HepG2 (cell line): ENCODE results near the gene CCBE1. TPM values are rescaled to one million over a fixed set of nuclear protein-coding genes. Genes with fewer than 3 reads are reported as not detected.

Source experiments
- ATAC-seq: fragments of 200-7000 bp; cut with Tn5 transposase; 3 replicates; pipeline ENCODE4 v1.9.1; 2020; ENCODE audit warnings: mild to moderate bottlenecking, moderate library complexity
- BruUV-seq: library from RNA; stranded (reverse); fragments of 400-500 nt; replicated peaks from 2 replicates; lab custom pipeline; 2021; lab: Mats Ljungman, UMichigan
- CTCF ChIA-PET: fragments of 300-600 bp; formaldehyde crosslinking; extraction: SDS; loops from one replicate; lab custom pipeline; 2021; ENCODE audit warnings: low total read pairs, inconsistent platforms, low intra/inter-chr PET ratio; lab: Yijun Ruan, JAX
- POLR2A ChIA-PET: fragments of 350-600 bp; sonication (Branson Sonifier 250); formaldehyde crosslinking; loops from one replicate; lab custom pipeline; 2020; ENCODE audit warnings: antibody characterized with exemption, inconsistent platforms; lab: Yijun Ruan, JAX
- DNase-seq: peaks from one replicate; pipeline ENCODE4 v3.0.0-alpha.2; 2015; ENCODE audit warnings: low spot score
- FAIRE-seq: peaks from 3 replicates; lab custom pipeline; 2011; peaks lifted over from hg19 to GRCh38; lab: Jason Lieb, UNC
- H2AFZ ChIP-seq: one replicate; pipeline ENCODE4 v1.6.1; 2011; ENCODE audit warnings: low read length, inconsistent platforms
- H3K27ac ChIP-seq: fragments of 300-600 bp; 3 replicates; pipeline ENCODE4 v1.8.0; 2011; ENCODE audit warnings: mixed run types, mild to moderate bottlenecking, mixed read lengths, low read length, inconsistent platforms; ENCODE audit not compliant: insufficient read depth; ENCODE audit errors: extremely low read length
- H3K27me3 ChIP-seq, 2 experiments: fragments of 200-600 bp in 1 of 2; 2 replicates in 1 of 2; 3 replicates in 1 of 2; pipeline versions ENCODE4 v1.6.0 to v1.8.0; 2011; ENCODE audit warnings: low read length in 2 of 2, mild to moderate bottlenecking in 2 of 2, moderate library complexity in 2 of 2, inconsistent platforms in 1 of 2; ENCODE audit not compliant: insufficient read depth in 2 of 2, control insufficient read depth in 1 of 2
- H3K36me3 ChIP-seq, 2 experiments: fragments of 200-600 bp in 1 of 2; replicated peaks in 1 of 2; 2 replicates in 1 of 2; 3 replicates in 1 of 2; pipeline versions ENCODE4 v1.5.1 to v1.8.0; 2011; ENCODE audit warnings: low read length in 2 of 2, inconsistent platforms in 1 of 2; ENCODE audit not compliant: insufficient read depth in 2 of 2, control insufficient read depth in 1 of 2
- H3K4me1 ChIP-seq: 2 replicates; pipeline ENCODE4 v1.5.1; 2012; ENCODE audit warnings: low read length, inconsistent platforms; ENCODE audit not compliant: insufficient read depth
- H3K4me2 ChIP-seq: 2 replicates; pipeline ENCODE4 v1.6.0; 2011; ENCODE audit warnings: low read depth, low read length, inconsistent platforms
- H3K4me3 ChIP-seq, 3 experiments: fragments of 200-600 bp in 1 of 3; sonication (generic), shearing (Covaris generic) in 1 of 3; replicated peaks in 1 of 3; 2 replicates each; pipeline ENCODE4 v1.5.1; 2011 to 2016; ENCODE audit warnings: low read length in 3 of 3, inconsistent platforms in 2 of 3, low read depth in 2 of 3, mild to moderate bottlenecking in 2 of 3, control low read depth in 1 of 3, mixed read lengths in 1 of 3; ENCODE audit not compliant: insufficient read depth in 1 of 3
- H3K79me2 ChIP-seq: one replicate; pipeline ENCODE4 v1.6.1; 2011; ENCODE audit warnings: low read length, inconsistent platforms; ENCODE audit not compliant: insufficient read depth
- H3K9ac ChIP-seq: 2 replicates; pipeline ENCODE4 v1.6.0; 2011; ENCODE audit warnings: mild to moderate bottlenecking, low read depth, low read length, inconsistent platforms; ENCODE audit not compliant: insufficient read depth
- H3K9me3 ChIP-seq: 2 replicates; pipeline ENCODE4 v1.5.1; 2012; ENCODE audit warnings: mild to moderate bottlenecking, low read length
- H4K20me1 ChIP-seq: 2 replicates; pipeline ENCODE4 v1.6.0; 2011; ENCODE audit warnings: inconsistent platforms, mild to moderate bottlenecking, low read length, moderate library complexity; ENCODE audit not compliant: insufficient read depth
- RAD21 ChIP-seq: fragments of 450-650 bp; formaldehyde crosslinking; IDR thresholded peaks from 2 replicates; pipeline ENCODE4 v1.5.0; 2020; ENCODE audit warnings: mild to moderate bottlenecking
- SMC3 ChIP-seq: IDR thresholded peaks from 2 replicates; pipeline ENCODE4 v1.6.1; 2011; ENCODE audit warnings: low read length, improper control_type of control experiment
- STAG1 ChIP-seq: sonication (generic); formaldehyde crosslinking; IDR thresholded peaks from 2 replicates; pipeline ENCODE4 v1.4.0; 2020; ENCODE audit warnings: missing genetic modification reagents
- WGBS: methylation state at CpG from one replicate; pipeline ENCODE4 v1.1.6; 2017; ENCODE audit warnings: low lambda C conversion rate; 5-methylcytosine and 5-hydroxymethylcytosine counted together
- in situ Hi-C: cut with HindIII; loops from 2 replicates; pipeline ENCODE4 v1.10.0; 2017; ENCODE audit warnings: low pct_unique_long_range_greater_than_20kb; ENCODE audit not compliant: extremely low pct_ligation_motif_present
- intact Hi-C: fragments of 100-400 bp; cut with micrococcal nuclease; formaldehyde crosslinking; loops from one replicate; pipeline ENCODE4 v1.10.0; 2022; ENCODE audit not compliant: unreplicated experiment
- polyA plus RNA-seq, 8 experiments: library from polyadenylated mRNA; depleted of rRNA in 3 of 8; stranded (reverse) in 7 of 8; unstranded in 1 of 8; fragments of >200 nt; fragmentation: Illumina TruSeq in 4 of 8; extraction: Trizol in 4 of 8; gene quantifications; 2 replicates each; pipeline versions ENCODE4 v1.2.1 to v1.2.3, GENCODE V29; 2011 to 2016; ENCODE audit warnings: low read depth in 4 of 8, missing spikeins in 1 of 8, mixed read lengths in 1 of 8; ENCODE audit not compliant: insufficient read depth in 1 of 8
- total RNA-seq, 5 experiments: library from RNA; depleted of rRNA; stranded (reverse); fragments of >200 nt; fragmentation: Illumina TruSeq; extraction: Trizol; gene quantifications; 2 replicates each; pipeline ENCODE4 v1.2.3, GENCODE V29; 2016; ENCODE audit warnings: low read depth in 1 of 5
- TF ChIP-seq, protein P1 (sequence below): sonication (generic); formaldehyde crosslinking; IDR thresholded peaks from 2 replicates; pipeline ENCODE4 v1.4.0; 2020; ENCODE audit warnings: low read depth, mild to moderate bottlenecking, missing genetic modification reagents
- TF ChIP-seq, protein P2 (sequence below): sonication (generic); formaldehyde crosslinking; IDR thresholded peaks from 2 replicates; pipeline ENCODE4 v1.5.0; 2020; ENCODE audit warnings: mild to moderate bottlenecking, missing genetic modification reagents, moderate library complexity

Gene CCBE1
- total and polyA plus RNA-seq, 2 of the 13 experiments (the other 11 are each of a cell fraction or from before 2014, with no cell fraction given) = not detected

DNA sequence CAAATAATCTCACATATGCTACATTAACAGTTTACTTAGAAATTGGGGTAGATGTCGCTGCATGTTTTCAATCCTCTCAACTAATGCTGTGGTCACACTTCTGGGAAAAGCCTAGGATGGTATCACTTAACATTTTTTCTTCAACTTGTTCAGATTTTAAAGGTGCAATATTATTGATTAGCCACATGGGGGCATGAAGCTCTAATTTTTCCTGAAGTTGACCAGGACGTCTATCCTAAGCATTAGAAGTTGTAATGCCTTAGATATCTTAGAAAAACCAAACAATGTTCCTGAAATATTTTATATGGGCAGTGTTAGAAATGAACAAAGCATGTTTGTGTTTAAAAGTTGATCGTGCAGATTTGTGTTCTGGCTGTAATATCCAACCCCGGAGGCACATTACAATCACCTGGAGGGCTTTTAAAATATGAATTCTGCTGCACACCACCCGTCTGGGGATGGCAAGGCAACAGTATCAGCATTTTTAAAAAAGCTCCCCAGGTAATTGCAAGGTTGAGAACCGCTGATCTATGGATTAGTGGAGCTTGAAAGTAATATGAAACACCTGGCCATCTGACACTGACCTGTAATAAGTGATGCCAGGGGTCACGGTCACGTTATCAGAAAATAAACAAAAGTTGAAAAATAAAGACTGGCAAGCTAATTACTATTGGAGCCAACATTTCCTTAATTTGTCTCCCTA lies 237.7 kb downstream of the CCBE1 start:
- Histone ChIP-seq H3K4me3 (no peak overlapping the region), H3K36me3 (no peaks in the 10 kb centered on the region), H3K79me2 (no peaks in the 10 kb centered on the region), H3K9me3 (no peaks in the 10 kb centered on the region)
- intact Hi-C loops = loop anchor here (10.0 kb wide), 1 partner anchor 155 kb away; no protein-coding TSS in a partner anchor
- ATAC-seq = peak; percentile 33; the same call in 2 of the 3 replicates
- TF ChIP-seq RAD21 (CRISPR knock-in tag) (0 out of 2 replicates have a peak, but pooled peaks have one; percentile 16), SMC3 (peak; percentile 76), STAG1 (CRISPR knock-in tag) (peak; percentile 67)
- TF ChIP-seq, protein P1, sequence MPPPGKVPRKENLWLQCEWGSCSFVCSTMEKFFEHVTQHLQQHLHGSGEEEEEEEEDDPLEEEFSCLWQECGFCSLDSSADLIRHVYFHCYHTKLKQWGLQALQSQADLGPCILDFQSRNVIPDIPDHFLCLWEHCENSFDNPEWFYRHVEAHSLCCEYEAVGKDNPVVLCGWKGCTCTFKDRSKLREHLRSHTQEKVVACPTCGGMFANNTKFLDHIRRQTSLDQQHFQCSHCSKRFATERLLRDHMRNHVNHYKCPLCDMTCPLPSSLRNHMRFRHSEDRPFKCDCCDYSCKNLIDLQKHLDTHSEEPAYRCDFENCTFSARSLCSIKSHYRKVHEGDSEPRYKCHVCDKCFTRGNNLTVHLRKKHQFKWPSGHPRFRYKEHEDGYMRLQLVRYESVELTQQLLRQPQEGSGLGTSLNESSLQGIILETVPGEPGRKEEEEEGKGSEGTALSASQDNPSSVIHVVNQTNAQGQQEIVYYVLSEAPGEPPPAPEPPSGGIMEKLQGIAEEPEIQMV (CRISPR knock-in tag) = no peak
- TF ChIP-seq, protein P2, sequence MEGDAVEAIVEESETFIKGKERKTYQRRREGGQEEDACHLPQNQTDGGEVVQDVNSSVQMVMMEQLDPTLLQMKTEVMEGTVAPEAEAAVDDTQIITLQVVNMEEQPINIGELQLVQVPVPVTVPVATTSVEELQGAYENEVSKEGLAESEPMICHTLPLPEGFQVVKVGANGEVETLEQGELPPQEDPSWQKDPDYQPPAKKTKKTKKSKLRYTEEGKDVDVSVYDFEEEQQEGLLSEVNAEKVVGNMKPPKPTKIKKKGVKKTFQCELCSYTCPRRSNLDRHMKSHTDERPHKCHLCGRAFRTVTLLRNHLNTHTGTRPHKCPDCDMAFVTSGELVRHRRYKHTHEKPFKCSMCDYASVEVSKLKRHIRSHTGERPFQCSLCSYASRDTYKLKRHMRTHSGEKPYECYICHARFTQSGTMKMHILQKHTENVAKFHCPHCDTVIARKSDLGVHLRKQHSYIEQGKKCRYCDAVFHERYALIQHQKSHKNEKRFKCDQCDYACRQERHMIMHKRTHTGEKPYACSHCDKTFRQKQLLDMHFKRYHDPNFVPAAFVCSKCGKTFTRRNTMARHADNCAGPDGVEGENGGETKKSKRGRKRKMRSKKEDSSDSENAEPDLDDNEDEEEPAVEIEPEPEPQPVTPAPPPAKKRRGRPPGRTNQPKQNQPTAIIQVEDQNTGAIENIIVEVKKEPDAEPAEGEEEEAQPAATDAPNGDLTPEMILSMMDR = peak; percentile 66
- TF ChIP-seq, all 625 proteins: peak for 4
- Histone ChIP-seq H3K9ac (no peak overlapping the region), H4K20me1 (no peaks in the 10 kb centered on the region), H3K27me3 (peaks cover 2 to 53% of the 10 kb centered on the region in 2 experiments; a peak in 3 of 5 replicates), H3K27ac (no peak overlapping the region), H3K4me2 (no peak overlapping the region), H2AFZ (no peak overlapping the region), H3K4me1 (peaks cover 18% of the 10 kb centered on the region)
- BruUV-seq = no TSS peak
- under 1% methylated on average over 8 of the region's 8 CpGs for WGBS
- in situ Hi-C loops = loop anchor here (10.0 to 25.0 kb wide), 2 partner anchors 178 to 365 kb away; no protein-coding TSS in a partner anchor
- FAIRE-seq (peak; percentile 47), DNase-seq (peak; percentile 16)
- CTCF ChIA-PET = interaction anchor here (0.8 to 2.3 kb wide), 3 partner anchors 83 to 367 kb away, joined by 3 to 22 read pairs (median 4); no protein-coding TSS in a partner anchor
- POLR2A ChIA-PET = no interaction called here
